ENCODE results near the gene PGP. TPM values are rescaled to one million over a fixed set of nuclear protein-coding genes. Genes with fewer than 3 reads are reported as not detected.

The PGP gene
- total and polyA plus RNA-seq, 2 of the 4 experiments (the other 2 are of a cell fraction), result 4.1 to 9.4 TPM

DNA sequence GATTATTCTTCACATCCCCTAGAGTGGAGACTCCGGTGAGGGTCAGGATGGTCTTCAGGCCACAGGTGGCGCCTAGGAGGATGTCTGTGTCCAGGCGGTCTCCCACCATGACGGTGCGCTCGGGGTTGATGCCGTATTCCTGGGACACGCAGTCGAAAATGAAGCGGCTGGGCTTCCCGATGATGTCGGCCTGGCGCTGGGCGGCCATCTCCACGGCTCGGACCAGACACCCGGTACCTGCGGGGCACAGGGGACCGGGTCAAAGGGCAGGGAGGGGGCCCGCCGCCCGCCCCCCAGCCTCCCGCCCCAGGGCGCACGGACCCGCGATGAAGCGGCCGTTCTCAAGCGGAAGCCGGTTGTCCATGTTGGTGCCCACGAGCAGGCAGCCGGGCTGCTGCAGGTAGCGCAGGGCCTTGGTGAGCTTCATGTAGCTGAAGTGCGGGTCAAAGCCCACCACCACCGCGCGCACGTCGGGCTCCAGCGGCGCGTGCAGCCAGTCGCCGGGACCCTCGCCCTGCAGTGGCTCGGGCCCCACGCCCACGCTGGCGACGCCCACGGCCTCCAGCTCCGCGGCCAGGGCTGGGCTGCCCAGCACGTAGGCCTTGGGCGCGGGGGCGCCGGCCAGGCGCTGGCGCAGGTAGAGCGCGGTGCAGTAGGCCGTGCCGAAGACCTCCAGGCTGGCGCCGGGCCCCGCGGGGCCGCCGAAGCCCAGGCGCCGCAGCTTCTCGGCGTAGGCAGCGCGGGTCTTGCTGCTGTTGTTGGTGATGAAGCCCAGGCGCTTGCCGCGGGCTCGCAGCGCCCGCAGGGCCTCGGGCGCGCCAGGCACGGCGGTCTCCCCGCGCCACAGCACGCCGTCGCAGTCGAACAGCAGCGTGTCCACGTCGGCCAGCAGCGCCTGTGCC lies 572 bp downstream of the PGP start:
- Histone ChIP-seq H4K5ac (ENCODE audit: low read depth, low read length) (no peak overlapping the region), H3K14ac (replicated peaks; ENCODE audit: low read depth, low read length) (peak overlapping the region; percentile 6; the same call in 1 of the 2 replicates), H2AFZ (replicated peaks; ENCODE audit: low read length, poor library complexity) (peak overlapping the region; percentile 98), H3K56ac (ENCODE audit: extremely low read depth, insufficient read depth, low read length) (no peak overlapping the region), H2BK120ac (ENCODE audit: low read depth, low read length) (no peak overlapping the region), H4K91ac (ENCODE audit: insufficient read depth, low read depth, low read length) (no peak overlapping the region), H2BK15ac (ENCODE audit: low read depth, low read length) (no peak overlapping the region), H2BK5ac (ENCODE audit: low read depth, low read length, poor library complexity, severe bottlenecking) (peak overlapping the region; percentile 43), H3K9ac (ENCODE audit: low read depth, low read length) (peak overlapping the region; percentile 65), H3K27me3 (ENCODE audit: control insufficient read depth, insufficient read depth, low read length) (no peaks in the 10 kb centered on the region), H4K8ac (ENCODE audit: low read depth in 2 of 2, low read length in 2 of 2) (peak overlapping the region in 1 of 2 experiments; percentile 61; a peak in 1 of 4 replicates), H3K4me1 (ENCODE audit: control insufficient read depth, insufficient read depth, low read length) (peaks cover 7% of the 10 kb centered on the region), H4K20me1 (ENCODE audit: insufficient read depth, low read length) (peaks cover 12% of the 10 kb centered on the region), H3K79me1 (ENCODE audit: low read depth in 1 of 2, low read length in 2 of 2) (peaks cover 14 to 30% of the 10 kb centered on the region in 2 experiments), H2AK5ac (ENCODE audit: low read depth, low read length) (peak overlapping the region; percentile 50; the same call in 1 of the 2 replicates), H3K36me3 (ENCODE audit: control insufficient read depth, insufficient read depth, low read length) (peaks cover 7% of the 10 kb centered on the region), H3K23ac (ENCODE audit: low read depth, low read length) (peak overlapping the region; percentile 72), H3K27ac (ENCODE audit: insufficient read depth, low read length) (peak overlapping the region; percentile 28; the same call in 1 of the 2 replicates), H3K4ac (ENCODE audit: low read depth, low read length) (0 out of 2 replicates have a peak overlapping the region, but pooled peaks have one; percentile 48), H3K4me2 (ENCODE audit: low read depth, low read length) (peak overlapping the region; percentile 80), H3K9me3 (ENCODE audit: control insufficient read depth, insufficient read depth, low read length) (no peaks in the 10 kb centered on the region), H2AK9ac (replicated peaks; ENCODE audit: low read depth, low read length, poor library complexity) (peak overlapping the region; percentile 93), H3K9me1 (ENCODE audit: insufficient read depth, low read length) (no peaks in the 10 kb centered on the region), H3K18ac (ENCODE audit: low read depth, low read length) (no peak overlapping the region), H2BK20ac (ENCODE audit: low read depth, low read length) (no peak overlapping the region), H3K4me3 (ENCODE audit: insufficient read depth, low read depth, low read length) (peak overlapping the region; percentile 67)
- intact Hi-C loops (cut with micrococcal nuclease) (no loop called here), dilution Hi-C loops (cut with HindIII; ENCODE audit: low sequenced_read_pairs, unreplicated experiment) (no loop called here), in situ Hi-C loops (cut with MboI; ENCODE audit: low sequenced_read_pairs) (no loop called here)
- BruUV-seq (replicated peaks), result no TSS peak
- 0% methylated on average over 44 of the region's 98 CpGs; no CpG with 5 or more reads in 1 of the 2 experiments for WGBS, 2 experiments (ENCODE audit: extremely low coverage in 2 of 2, insufficient read length in 1 of 2)
- ChIA-PET POLR2A (ENCODE audit: unreplicated experiment) (interaction anchor here (0.6 kb wide), 1 partner anchor 33 kb away, joined by 3 read pairs; no protein-coding TSS in a partner anchor), CTCF (interaction anchor here (0.8 kb wide), 1 partner anchor 291 kb away, joined by 3 read pairs; no protein-coding TSS in a partner anchor)
- TF ChIP-seq BHLHE40 (IDR thresholded peaks at IDR 0.05; ENCODE audit: low read depth, low read length) (no peak), CHD1 (IDR thresholded peaks at IDR 0.05; ENCODE audit: low read depth, low read length) (no peak), MAZ (IDR thresholded peaks at IDR 0.05; ENCODE audit: borderline replicate concordance, low read depth, low read length) (no peak), CEBPB (IDR thresholded peaks at IDR 0.05; ENCODE audit: low read depth, low read length) (no peak), RFX5 (IDR thresholded peaks at IDR 0.05; ENCODE audit: low read depth, low read length) (no peak), POLR2A (IDR thresholded peaks at IDR 0.05; ENCODE audit: low read depth, low read length) (no peak), MXI1 (IDR thresholded peaks at IDR 0.05; ENCODE audit: borderline replicate concordance, low read depth, low read length) (no peak), RAD21 (IDR thresholded peaks at IDR 0.05; ENCODE audit: low read length) (no peak), USF2 (IDR thresholded peaks at IDR 0.05; ENCODE audit: low read depth, low read length) (no peak), SMC3 (IDR thresholded peaks at IDR 0.05; ENCODE audit: low read depth, low read length) (no peak), RCOR1 (IDR thresholded peaks at IDR 0.05; ENCODE audit: insufficient replicate concordance, low read length) (no peak)
- DNase-seq, result no peak
- ATAC-seq (ENCODE audit: low read depth), result peak; percentile 2
